Colonic mucosa (tissue), 4 donors: Measurements from ENCODE around the gene TTC28. TPM values are rescaled to one million over a fixed set of nuclear protein-coding genes. Genes with fewer than 3 reads are reported as not detected.

Experiments
- DNase-seq: peaks from one replicate; pipeline ENCODE4 v3.0.0-alpha.2; 2020
- H3K27ac ChIP-seq: fragments of 200-600 bp; one replicate; pipeline ENCODE4 v1.8.0; 2021
- H3K27me3 ChIP-seq: fragments of 200-600 bp; one replicate; pipeline ENCODE4 v1.8.0; 2021
- H3K36me3 ChIP-seq: fragments of 200-600 bp; one replicate; pipeline ENCODE4 v1.8.0; 2021
- H3K4me1 ChIP-seq: fragments of 200-600 bp; one replicate; pipeline ENCODE4 v1.8.0; 2021; ENCODE audit warnings: mild to moderate bottlenecking
- H3K4me3 ChIP-seq: fragments of 200-600 bp; one replicate; pipeline ENCODE4 v1.8.0; 2021
- H3K9ac ChIP-seq, 2 donors: one replicate each; pipeline ENCODE4 v1.7.0; 2013; ENCODE audit warnings: control low read depth in 2 of 2, low read depth in 2 of 2, low read length in 2 of 2
- H3K9me3 ChIP-seq: fragments of 200-600 bp; one replicate; pipeline ENCODE4 v1.8.0; 2021
- intact Hi-C: fragments of 100-400 bp; cut with DNase I; formaldehyde crosslinking; loops from one replicate; pipeline ENCODE4 v1.14.1; 2022
- total RNA-seq, 2 donors: library from RNA; stranded (reverse); fragmentation: NEBNext Ultra II Directional in 1 of 2; extraction: Animal tissue kit (Norgen Biotek cat#: 25700) in 1 of 2; gene quantifications; one replicate each; pipeline ENCODE4 v1.2.1, GENCODE V29; 2021
- TF ChIP-seq, protein P1 (sequence below): fragments of 200-600 bp; IDR thresholded peaks from one replicate; pipeline ENCODE4 v1.8.0; 2022; ENCODE audit warnings: antibody characterized with exemption, mild to moderate bottlenecking
- donor health status: healthy.
- donor health status: DM: no; HTN: no; CAD: no.
- donor health status: DM: no; HTN: no; CAD: no.

Gene TTC28
- total RNA-seq, 2 donors from 2014 or later = 6.6 to 9.2 TPM

DNA sequence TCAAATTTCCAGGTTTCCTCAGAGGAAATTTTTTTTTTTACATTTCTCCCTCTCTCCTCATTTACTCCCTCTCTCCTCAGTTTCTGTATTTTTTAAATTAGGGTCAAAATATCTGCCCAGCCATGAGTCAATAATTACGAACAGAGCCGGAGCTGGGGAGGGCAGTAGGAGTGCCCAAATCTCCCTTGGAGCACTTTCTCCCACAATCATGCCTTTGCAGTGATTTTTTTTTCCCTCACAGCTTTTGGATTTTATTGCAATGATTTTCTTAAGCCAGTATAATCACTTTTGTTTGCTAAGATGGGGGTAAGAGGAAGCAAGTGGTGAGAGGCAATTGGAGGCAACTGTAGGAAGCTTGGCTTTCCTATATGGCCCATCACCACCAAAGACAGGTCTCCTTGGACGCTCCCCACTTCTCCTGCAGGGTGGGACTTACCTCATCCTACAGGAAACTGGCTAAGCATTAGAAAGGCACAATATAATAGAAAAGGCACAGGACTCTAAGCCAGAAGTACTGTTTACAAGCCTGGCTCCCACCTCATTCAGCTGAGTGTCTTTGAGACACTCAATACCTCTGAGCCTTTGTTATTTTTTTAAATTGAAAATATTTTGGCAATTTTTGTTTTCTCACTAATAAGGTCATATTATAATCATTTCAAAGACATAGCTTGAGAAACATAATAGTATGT lies 568.0 kb downstream of the TTC28 start:
- Histone ChIP-seq H3K27me3 (no peaks in the 10 kb centered on the region), H3K4me1 (no peaks in the 10 kb centered on the region), H3K27ac (no peak overlapping the region), H3K9ac (no peak overlapping the region), H3K9me3 (no peaks in the 10 kb centered on the region), H3K4me3 (no peak overlapping the region), H3K36me3 (no peaks in the 10 kb centered on the region)
- TF ChIP-seq, protein P1, sequence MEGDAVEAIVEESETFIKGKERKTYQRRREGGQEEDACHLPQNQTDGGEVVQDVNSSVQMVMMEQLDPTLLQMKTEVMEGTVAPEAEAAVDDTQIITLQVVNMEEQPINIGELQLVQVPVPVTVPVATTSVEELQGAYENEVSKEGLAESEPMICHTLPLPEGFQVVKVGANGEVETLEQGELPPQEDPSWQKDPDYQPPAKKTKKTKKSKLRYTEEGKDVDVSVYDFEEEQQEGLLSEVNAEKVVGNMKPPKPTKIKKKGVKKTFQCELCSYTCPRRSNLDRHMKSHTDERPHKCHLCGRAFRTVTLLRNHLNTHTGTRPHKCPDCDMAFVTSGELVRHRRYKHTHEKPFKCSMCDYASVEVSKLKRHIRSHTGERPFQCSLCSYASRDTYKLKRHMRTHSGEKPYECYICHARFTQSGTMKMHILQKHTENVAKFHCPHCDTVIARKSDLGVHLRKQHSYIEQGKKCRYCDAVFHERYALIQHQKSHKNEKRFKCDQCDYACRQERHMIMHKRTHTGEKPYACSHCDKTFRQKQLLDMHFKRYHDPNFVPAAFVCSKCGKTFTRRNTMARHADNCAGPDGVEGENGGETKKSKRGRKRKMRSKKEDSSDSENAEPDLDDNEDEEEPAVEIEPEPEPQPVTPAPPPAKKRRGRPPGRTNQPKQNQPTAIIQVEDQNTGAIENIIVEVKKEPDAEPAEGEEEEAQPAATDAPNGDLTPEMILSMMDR = no peak
- intact Hi-C loops = no loop called here
- DNase-seq = no peak

- Histone ChIP-seq H3K9me3 (no peaks in the 10 kb centered on the region), H3K4me3 (no peak overlapping the region), H3K4me1 (no peaks in the 10 kb centered on the region), H3K27ac (no peak overlapping the region), H3K36me3 (no peaks in the 10 kb centered on the region), H3K9ac (no peak overlapping the region), H3K27me3 (no peaks in the 10 kb centered on the region)
- DNase-seq = no peak
- intact Hi-C loops = no loop called here
- TF ChIP-seq, protein P1 = no peak
Observed at GRCh38 chr22:28108851-28109250, 570.8 kb downstream of the TTC28 start.

DNA sequence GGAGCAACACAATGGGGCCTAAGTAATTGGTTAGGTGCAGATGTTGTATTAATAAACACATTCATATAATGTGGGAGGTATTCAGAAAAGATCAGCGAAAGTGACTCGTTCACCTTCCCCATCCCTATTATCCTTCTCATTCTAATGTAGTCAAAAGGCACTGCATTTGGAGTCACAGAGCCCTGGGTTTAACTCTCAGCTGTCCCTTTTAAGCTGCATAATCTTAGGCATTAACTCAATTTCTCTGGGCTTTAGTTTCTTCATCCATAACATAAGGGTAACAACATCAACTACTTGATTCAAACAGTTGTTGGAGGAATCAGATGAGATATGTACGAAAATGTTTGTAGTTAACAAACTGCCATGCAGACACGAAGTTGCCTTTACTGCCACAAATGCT lies 573.0 kb downstream of the TTC28 start:
- H3K9ac ChIP-seq = no peak overlapping the region
- TF ChIP-seq, protein P1 = no peak
- H3K4me3 ChIP-seq = no peak overlapping the region
- intact Hi-C loops = no loop called here
- H3K36me3 ChIP-seq = no peaks in the 10 kb centered on the region
- no peaks in the 10 kb centered on the region for H3K4me1 ChIP-seq
- H3K9me3 ChIP-seq = no peaks in the 10 kb centered on the region
- no peak for DNase-seq
- no peaks in the 10 kb centered on the region for H3K27me3 ChIP-seq
- H3K27ac ChIP-seq = no peak overlapping the region

DNA sequence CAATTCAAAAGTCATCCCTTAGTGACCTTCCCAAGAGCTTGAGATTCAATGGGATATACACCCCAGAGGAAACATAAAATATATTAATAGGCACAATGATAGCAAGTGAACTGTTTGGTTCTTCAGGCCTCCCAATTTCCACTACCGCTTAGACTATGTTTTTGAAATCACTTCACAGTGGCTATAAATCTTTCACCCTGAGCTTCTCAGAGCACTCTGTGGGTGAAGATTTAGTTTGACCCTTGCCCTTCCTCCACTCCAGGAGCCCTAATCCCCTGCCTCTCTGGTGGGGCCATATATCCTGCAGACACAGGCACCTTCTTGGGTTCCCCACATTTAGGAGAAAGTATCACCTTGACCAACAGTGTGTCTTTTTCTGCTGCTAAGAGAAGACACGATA lies 573.7 kb downstream of the TTC28 start:
- DNase-seq = no peak
- TF ChIP-seq, protein P1 = no peak

GRCh38 chr22:28105413-28105812 lies 574.2 kb downstream of the TTC28 start:
- Histone ChIP-seq H3K36me3 (no peaks in the 10 kb centered on the region), H3K9me3 (no peaks in the 10 kb centered on the region), H3K27me3 (no peaks in the 10 kb centered on the region), H3K4me1 (no peaks in the 10 kb centered on the region), H3K4me3 (no peak overlapping the region), H3K27ac (no peak overlapping the region), H3K9ac (no peak overlapping the region)
- TF ChIP-seq, protein P1 = no peak
- intact Hi-C loops = no loop called here
- no peak for DNase-seq

More for the DNA sequence above, 573.7 kb downstream of the TTC28 start:
- no peak overlapping the region for H3K4me3 ChIP-seq
- H3K36me3 ChIP-seq = no peaks in the 10 kb centered on the region
- H3K4me1 ChIP-seq = no peaks in the 10 kb centered on the region
- intact Hi-C loops = no loop called here
- H3K27me3 ChIP-seq = no peaks in the 10 kb centered on the region
- no peak overlapping the region for H3K9ac ChIP-seq
- no peak overlapping the region for H3K27ac ChIP-seq
- H3K9me3 ChIP-seq = no peaks in the 10 kb centered on the region
